ENCODE measurements around the gene CFAP73.
"Not testable (repeated sequence)": the region's sequence is repeated elsewhere in the genome, so short reads cannot be mapped to it uniquely, and the experiment has no call there.

CFAP73 gene

DNA sequence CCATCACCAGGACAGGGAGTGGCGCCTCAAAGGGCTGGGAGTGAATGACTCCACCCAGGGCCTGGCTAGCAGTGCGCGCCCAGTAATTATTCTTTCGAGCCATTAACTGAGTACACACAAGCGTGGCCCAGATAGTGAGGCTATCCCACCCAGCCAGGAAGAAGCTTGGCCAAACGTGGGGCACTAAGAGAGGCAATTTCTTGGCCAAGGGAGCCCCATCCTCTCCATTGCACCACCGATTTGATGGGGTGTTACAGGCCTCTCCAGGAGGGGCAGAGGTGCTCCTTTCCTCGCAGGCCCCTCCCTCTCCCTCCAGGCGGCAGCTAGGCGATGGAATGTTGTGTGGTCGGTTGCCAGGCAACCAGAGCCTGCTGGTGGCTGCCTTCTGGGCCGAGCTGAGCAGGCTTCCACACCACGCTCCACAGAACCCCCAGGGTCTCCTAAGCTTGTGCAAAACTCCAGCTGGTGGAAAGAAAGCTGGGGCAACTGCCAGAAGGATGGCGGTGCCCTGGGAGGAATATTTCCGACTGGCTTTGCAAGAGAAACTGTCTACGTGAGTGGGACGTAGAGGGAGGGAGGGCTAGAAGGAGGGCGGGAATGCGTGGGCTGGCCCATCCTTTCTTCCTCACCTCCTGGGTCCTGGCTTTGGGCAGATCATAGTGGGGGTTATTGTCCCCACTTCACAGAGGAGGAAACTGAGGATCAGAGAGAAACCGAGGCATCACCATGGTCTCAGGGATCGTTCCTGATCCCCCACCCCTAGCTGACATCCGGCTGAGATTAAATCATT is at the start of gene CFAP73:
CFAP73 (plus strand) TSS at position 364 of the 790 bp plus-strand sequence; CDS start at position 498, 134 bp downstream.
- DNase-seq, result peak; percentile 35

DNA sequence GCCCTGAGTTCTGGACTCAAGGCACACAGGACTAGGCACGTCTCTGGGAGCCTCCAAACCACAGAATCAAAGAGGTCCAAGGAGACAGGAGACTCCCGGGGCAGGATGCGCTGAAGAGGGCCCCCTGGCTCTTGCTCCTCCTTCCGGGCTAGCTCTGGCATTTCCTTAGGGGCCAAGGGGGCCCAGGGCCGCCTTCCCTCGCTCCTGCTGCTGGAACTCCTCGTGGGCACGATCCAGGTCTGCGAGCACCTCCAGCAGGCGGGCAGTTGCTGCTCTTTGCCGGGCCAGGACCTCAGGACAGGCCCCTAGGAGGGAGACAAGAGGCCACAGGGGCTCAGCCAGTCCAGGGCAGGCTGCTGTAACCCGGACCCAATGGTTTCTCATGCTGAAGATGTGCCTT is 49.8 kb upstream of the CFAP73 start:
- DNase-seq, result no peak

- DNase-seq, result no peak
Measured at GRCh38 chr12:113101751-113102150, 47.8 kb upstream of the CFAP73 start.

GRCh38 chr12:113102811-113103210 is 46.7 kb upstream of the CFAP73 start:
- no peak for DNase-seq

GRCh38 chr12:113103756-113104450 is 45.6 kb upstream of the CFAP73 start:
- no peak for DNase-seq

GRCh38 chr12:113104953-113105510 is 44.5 kb upstream of the CFAP73 start:
- no peak for DNase-seq

- DNase-seq, result no peak
Measured at GRCh38 chr12:113105606-113106271, 43.8 kb upstream of the CFAP73 start.

DNA sequence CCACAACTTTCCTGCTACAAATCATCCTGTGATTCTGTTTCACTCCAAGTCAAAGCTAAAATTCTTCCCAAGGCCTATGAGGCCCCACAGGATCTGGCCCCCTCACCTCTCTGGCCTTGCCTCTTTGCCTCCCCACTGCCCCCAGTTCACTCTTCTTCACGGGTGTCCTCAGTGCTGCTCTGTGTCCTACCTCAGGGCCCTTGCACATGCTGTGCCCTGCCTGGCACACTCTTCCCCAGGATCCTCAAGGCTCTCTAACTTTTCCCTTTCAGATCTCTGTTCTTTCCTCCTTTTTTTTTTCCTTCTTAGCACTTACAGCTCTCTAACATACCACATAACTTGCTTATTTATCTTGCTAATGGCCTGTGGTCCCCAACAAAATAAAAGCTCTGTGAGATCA is 43.2 kb upstream of the CFAP73 start:
- DNase-seq, result no peak

DNA sequence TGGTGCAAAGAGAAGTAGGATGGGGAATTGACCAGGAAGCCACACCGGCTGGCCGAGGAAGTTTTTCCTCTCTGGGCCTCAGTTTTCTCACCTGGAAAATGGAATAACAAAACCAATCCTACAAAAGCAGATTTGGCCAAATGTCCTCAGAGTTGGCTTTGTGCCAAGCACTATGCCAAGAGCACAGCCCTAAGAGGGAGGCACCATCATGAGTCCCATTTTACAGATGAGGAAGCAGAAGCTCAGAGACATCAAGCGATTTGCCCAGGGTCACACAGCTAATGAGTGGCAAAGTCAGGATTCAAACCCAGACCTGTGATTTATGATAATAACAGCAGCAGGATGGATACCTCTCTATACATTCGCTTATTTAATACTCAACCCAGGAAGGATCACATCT is 41.2 kb upstream of the CFAP73 start:
- DNase-seq, result no peak

DNA sequence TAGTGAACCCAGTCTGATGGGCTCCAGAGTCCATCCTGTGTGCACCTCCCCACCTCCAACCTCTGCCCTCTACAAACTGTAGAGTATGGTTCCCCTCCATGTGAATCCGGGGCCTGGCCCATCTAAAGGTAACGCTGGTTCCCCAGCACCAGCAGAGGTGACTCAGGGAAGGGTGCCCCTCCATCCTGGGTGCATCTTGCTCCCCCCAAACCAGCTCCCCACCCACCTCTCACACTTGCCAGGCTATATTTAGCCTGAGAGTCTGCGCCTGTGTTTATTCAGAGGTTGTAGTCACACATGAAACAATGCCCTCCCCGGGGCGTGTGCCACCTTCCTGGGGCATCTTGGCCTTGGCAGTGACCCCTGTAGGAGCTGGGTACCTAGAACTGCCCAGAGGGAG is 40.2 kb upstream of the CFAP73 start:
- DNase-seq, result no peak

GRCh38 chr12:113109872-113110599 is 39.5 kb upstream of the CFAP73 start:
- DNase-seq, result no peak

DNA sequence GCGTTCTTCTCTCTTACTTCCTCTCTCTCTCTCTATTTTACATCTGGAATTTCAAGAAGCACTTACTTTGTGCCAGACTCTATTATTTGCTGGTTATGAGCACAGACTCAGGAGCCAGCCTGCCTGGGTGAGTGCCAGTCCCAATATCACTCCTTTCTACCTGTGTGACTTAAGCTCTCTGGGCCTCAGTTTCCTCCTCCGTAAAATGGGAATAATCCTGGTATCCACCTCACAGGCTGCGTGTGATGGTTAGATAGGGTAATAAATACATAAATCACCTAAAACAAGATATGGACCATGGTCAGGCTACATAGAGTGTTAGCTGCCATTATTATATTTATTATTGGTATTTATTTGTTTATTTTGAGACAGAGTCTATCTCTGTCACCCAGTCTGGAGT is 38.3 kb upstream of the CFAP73 start:
- DNase-seq, result no peak

DNA sequence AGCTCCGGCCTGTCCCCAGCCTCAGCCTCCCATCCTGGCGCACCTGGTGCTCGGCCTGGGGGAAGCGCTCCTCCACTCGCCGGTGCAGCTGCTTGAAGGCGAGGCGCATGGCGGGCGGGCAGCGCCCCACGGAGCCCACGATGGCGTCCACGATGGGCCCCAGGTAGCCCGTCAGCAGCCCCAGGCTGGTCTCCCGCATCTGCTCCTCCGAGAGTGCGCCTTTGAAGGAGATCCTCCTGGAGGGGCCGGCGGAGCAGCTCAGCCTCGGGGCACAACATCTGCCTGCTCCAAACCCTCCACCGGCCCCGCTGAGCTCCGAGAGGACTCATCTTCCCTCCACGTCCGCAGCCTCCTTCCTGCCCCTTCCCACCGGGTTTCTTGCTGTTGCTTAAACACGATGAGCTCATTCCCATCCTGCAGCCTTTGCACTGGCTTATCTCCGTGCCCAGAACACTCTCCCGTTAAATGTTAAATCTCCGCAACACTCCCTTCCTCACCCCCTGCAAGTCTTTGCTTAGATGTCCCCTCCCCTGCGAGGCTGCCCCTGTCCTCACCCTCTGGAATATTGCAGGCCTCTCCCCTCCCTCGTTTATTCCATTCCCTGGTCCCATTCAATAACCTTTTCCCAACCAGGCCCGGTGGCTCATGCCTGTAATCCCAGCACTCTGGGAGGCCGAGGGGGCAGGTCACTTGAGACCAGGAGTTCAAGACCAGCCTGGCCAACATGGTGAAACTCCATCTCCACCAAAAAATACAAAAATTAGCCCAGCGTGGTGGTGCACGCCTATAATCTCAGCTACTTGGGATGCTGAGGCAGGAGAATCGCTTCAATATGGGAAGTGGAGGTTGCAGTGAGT is 37.3 kb upstream of the CFAP73 start:
- DNase-seq, result no peak

GRCh38 chr12:113113397-113113796 is 36.1 kb upstream of the CFAP73 start:
- no peak for DNase-seq

DNA sequence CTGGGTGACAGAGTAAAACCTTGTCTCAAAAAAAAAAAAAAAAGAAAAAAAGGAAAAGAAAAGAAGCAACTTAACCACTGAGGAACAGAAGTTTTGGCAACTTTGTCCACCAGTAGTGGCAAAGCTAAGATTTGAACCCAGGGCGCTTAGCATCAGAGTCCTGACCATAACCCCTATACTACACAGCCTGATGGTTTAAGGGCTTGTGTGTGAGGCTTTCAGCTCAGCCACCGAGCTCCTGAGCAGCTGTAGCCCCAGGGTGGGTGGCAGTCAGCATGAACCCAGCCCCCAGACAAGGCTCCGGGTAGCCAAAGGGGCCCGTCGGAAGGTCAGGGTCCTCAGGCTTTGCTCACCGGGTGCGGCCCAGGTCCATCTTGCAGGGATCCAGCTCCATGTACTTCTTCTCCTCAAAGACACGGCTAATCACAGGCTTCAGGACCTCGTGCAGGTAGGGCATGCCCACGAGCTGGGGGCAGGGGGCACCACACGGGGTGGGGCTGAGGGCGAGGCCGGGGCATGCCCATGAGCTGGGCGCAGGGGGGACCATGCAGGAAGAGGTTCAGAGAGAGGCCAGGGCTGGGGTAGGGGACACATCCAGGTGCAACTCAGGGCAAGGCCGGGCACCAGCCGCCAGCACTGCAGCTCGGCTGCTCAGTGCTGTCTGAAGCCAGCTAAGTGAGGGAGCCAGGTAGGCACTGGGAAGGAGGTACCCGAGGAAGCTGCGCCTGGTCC is 34.9 kb upstream of the CFAP73 start:
- no peak for DNase-seq

- DNase-seq, result no peak
Measured at GRCh38 chr12:113115455-113116126, 33.9 kb upstream of the CFAP73 start.

- DNase-seq, result no peak
Measured at GRCh38 chr12:113116875-113117274, 32.6 kb upstream of the CFAP73 start.

DNA sequence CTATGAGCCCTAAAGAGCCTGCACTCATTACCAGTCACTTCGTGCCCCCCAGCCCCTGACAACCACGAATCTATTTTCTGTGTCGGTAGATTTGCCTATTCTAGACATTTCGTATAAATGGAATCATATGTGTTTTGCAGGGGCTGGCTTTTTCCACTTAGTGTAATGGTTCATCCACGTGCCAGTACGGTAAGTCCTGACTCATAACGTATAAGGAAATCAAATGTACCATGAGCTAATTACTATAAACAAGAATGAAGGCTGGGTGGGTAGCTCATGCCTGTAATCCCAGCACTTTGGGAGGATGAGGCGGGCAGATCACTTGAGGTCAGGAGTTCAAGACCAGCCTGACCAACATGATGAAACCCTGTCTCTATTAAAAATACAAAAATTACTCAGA is 31.8 kb upstream of the CFAP73 start:
- not testable (repeated sequence) for DNase-seq

GRCh38 chr12:113118142-113118541 is 31.4 kb upstream of the CFAP73 start:
- DNase-seq, result no peak

GRCh38 chr12:113119980-113120669 is 29.4 kb upstream of the CFAP73 start:
- no peak for DNase-seq

Data from hematopoietic multipotent progenitor cell treated with erythropoietin and hydrocortisone succinate and interleukin-3 and kit ligand, for 6 days (in vitro differentiated cells).